IMR-90 (cell line): Measurements from ENCODE around the gene DLEU7. TPM values are rescaled to one million over a fixed set of nuclear protein-coding genes. Genes with fewer than 3 reads are reported as not detected.

Experiments
- ATAC-seq: fragments of 200-7000 bp; cut with Tn5 transposase; 2 replicates; pipeline ENCODE4 v1.9.1; 2020; ENCODE audit warnings: low read depth, mild to moderate bottlenecking, moderate library complexity
- BruUV-seq: library from RNA; stranded (reverse); fragments of 400-500 nt; replicated peaks from 2 replicates; lab custom pipeline; 2021; lab: Mats Ljungman, UMichigan
- CTCF ChIA-PET: fragments of 300-600 bp; formaldehyde crosslinking; extraction: SDS; loops from one replicate; lab custom pipeline; 2021; ENCODE audit warnings: antibody characterized with exemption; lab: Yijun Ruan, JAX
- POLR2A ChIA-PET: fragments of 300-600 bp; sonication (Branson Sonifier 250); formaldehyde crosslinking; loops from one replicate; lab custom pipeline; 2022; ENCODE audit warnings: antibody characterized with exemption; ENCODE audit not compliant: unreplicated experiment; lab: Charles Lee
- DNase-seq: peaks from one replicate; pipeline ENCODE4 v3.0.0; 2013
- H2AFZ ChIP-seq: replicated peaks from 2 replicates; pipeline ENCODE3; 2013; ENCODE audit warnings: low read length, mild to moderate bottlenecking; ENCODE audit not compliant: poor library complexity
- H2AK5ac ChIP-seq: 2 replicates; pipeline ENCODE4 v1.6.1; 2013; ENCODE audit warnings: low read depth, low read length, inconsistent platforms
- H2AK9ac ChIP-seq: replicated peaks from 2 replicates; pipeline ENCODE3; 2013; ENCODE audit warnings: mild to moderate bottlenecking, low read depth, low read length, moderate library complexity; ENCODE audit not compliant: poor library complexity
- H2BK120ac ChIP-seq: 2 replicates; pipeline ENCODE4 v1.6.1; 2013; ENCODE audit warnings: low read depth, low read length, inconsistent platforms
- H2BK15ac ChIP-seq: 3 replicates; pipeline ENCODE4 v1.6.1; 2013; ENCODE audit warnings: low read depth, low read length, inconsistent platforms
- H2BK20ac ChIP-seq: 2 replicates; pipeline ENCODE4 v1.6.1; 2013; ENCODE audit warnings: low read depth, mild to moderate bottlenecking, inconsistent platforms, low read length, moderate library complexity
- H2BK5ac ChIP-seq: 2 replicates; pipeline ENCODE4 v1.6.1; 2013; ENCODE audit warnings: mild to moderate bottlenecking, low read depth, low read length, inconsistent platforms; ENCODE audit not compliant: poor library complexity, severe bottlenecking
- H3K14ac ChIP-seq: replicated peaks from 2 replicates; pipeline ENCODE4 v1.6.1; 2013; ENCODE audit warnings: low read depth, low read length, inconsistent platforms
- H3K18ac ChIP-seq: 2 replicates; pipeline ENCODE4 v1.6.1; 2013; ENCODE audit warnings: low read depth, low read length, control low read depth
- H3K23ac ChIP-seq: 2 replicates; pipeline ENCODE4 v1.6.1; 2013; ENCODE audit warnings: low read depth, low read length, inconsistent platforms
- H3K27ac ChIP-seq: 2 replicates; pipeline ENCODE4 v1.5.1; 2013; ENCODE audit warnings: mild to moderate bottlenecking, control low read depth, low read length; ENCODE audit not compliant: insufficient read depth
- H3K27me3 ChIP-seq: 2 replicates; pipeline ENCODE4 v1.6.1; 2013; ENCODE audit warnings: low read length; ENCODE audit not compliant: control insufficient read depth, insufficient read depth
- H3K36me3 ChIP-seq: 2 replicates; pipeline ENCODE4 v1.6.1; 2013; ENCODE audit warnings: low read length, mixed read lengths; ENCODE audit not compliant: control insufficient read depth, insufficient read depth
- H3K4ac ChIP-seq: 2 replicates; pipeline ENCODE4 v1.6.1; 2013; ENCODE audit warnings: low read depth, low read length, inconsistent platforms
- H3K4me1 ChIP-seq: 2 replicates; pipeline ENCODE4 v1.6.1; 2013; ENCODE audit warnings: low read length, mixed read lengths; ENCODE audit not compliant: control insufficient read depth, insufficient read depth
- H3K4me2 ChIP-seq: 2 replicates; pipeline ENCODE4 v1.6.1; 2013; ENCODE audit warnings: low read depth, mild to moderate bottlenecking, control low read depth, low read length, moderate library complexity
- H3K4me3 ChIP-seq: 2 replicates; pipeline ENCODE4 v1.5.1; 2013; ENCODE audit warnings: low read depth, mild to moderate bottlenecking, control low read depth, low read length, moderate library complexity; ENCODE audit not compliant: insufficient read depth
- H3K56ac ChIP-seq: 2 replicates; pipeline ENCODE4 v1.6.1; 2013; ENCODE audit warnings: low read length, inconsistent platforms; ENCODE audit not compliant: insufficient read depth; ENCODE audit errors: extremely low read depth
- H3K79me1 ChIP-seq, 2 experiments: 2 replicates each; pipeline ENCODE4 v1.6.1; 2013; ENCODE audit warnings: low read length in 2 of 2, inconsistent platforms in 1 of 2, low read depth in 1 of 2
- H3K9ac ChIP-seq: 2 replicates; pipeline ENCODE4 v1.6.1; 2013; ENCODE audit warnings: low read depth, low read length, control low read depth
- H3K9me1 ChIP-seq: 2 replicates; pipeline ENCODE4 v1.6.1; 2013; ENCODE audit warnings: low read length, inconsistent platforms; ENCODE audit not compliant: insufficient read depth
- H3K9me3 ChIP-seq: 2 replicates; pipeline ENCODE4 v1.6.1; 2013; ENCODE audit warnings: low read length; ENCODE audit not compliant: control insufficient read depth, insufficient read depth
- H4K20me1 ChIP-seq: 2 replicates; pipeline ENCODE4 v1.6.1; 2013; ENCODE audit warnings: low read length, inconsistent platforms; ENCODE audit not compliant: insufficient read depth
- H4K5ac ChIP-seq: 2 replicates; pipeline ENCODE4 v1.6.1; 2013; ENCODE audit warnings: mild to moderate bottlenecking, low read depth, low read length, control low read depth
- H4K8ac ChIP-seq, 2 experiments: 2 replicates each; pipeline ENCODE4 v1.6.1; 2013; ENCODE audit warnings: low read depth in 2 of 2, low read length in 2 of 2, control low read depth in 1 of 2, inconsistent platforms in 1 of 2
- H4K91ac ChIP-seq: 2 replicates; pipeline ENCODE4 v1.6.1; 2013; ENCODE audit warnings: low read depth, low read length, inconsistent platforms; ENCODE audit not compliant: insufficient read depth
- BHLHE40 ChIP-seq: fragments of 150-350 bp; IDR thresholded peaks from 2 replicates; pipeline ENCODE4 v1.6.1; 2016; ENCODE audit warnings: mild to moderate bottlenecking, low read depth, low read length
- CEBPB ChIP-seq: IDR thresholded peaks from 2 replicates; pipeline ENCODE4 v1.6.1; 2012; ENCODE audit warnings: low read depth, low read length, improper control_type of control experiment
- CHD1 ChIP-seq: IDR thresholded peaks from 2 replicates; pipeline ENCODE4 v1.6.1; 2012; ENCODE audit warnings: low read depth, low read length, improper control_type of control experiment
- CTCF ChIP-seq: conservative IDR thresholded peaks from 2 replicates; pipeline ENCODE4 v1.5.1; 2012; ENCODE audit warnings: mild to moderate bottlenecking, low read depth, low read length, improper control_type of control experiment
- ELK1 ChIP-seq: fragments of 150-350 bp; IDR thresholded peaks from 2 replicates; pipeline ENCODE4 v1.6.1; 2016; ENCODE audit warnings: low read depth, mild to moderate bottlenecking, low read length, moderate library complexity, borderline replicate concordance
- FOS ChIP-seq: fragments of 150-350 bp; IDR thresholded peaks from 2 replicates; pipeline ENCODE4 v1.6.1; 2016; ENCODE audit warnings: low read depth, low read length
- MAFK ChIP-seq: IDR thresholded peaks from 2 replicates; pipeline ENCODE4 v1.6.1; 2012; ENCODE audit warnings: low read depth, low read length, improper control_type of control experiment
- MAZ ChIP-seq: IDR thresholded peaks from 2 replicates; pipeline ENCODE4 v1.6.1; 2012; ENCODE audit warnings: low read depth, mild to moderate bottlenecking, low read length, improper control_type of control experiment, moderate library complexity, borderline replicate concordance
- MXI1 ChIP-seq: IDR thresholded peaks from 2 replicates; pipeline ENCODE4 v1.6.1; 2012; ENCODE audit warnings: low read depth, mild to moderate bottlenecking, low read length, moderate library complexity, borderline replicate concordance
- NFE2L2 ChIP-seq: fragments of 150-350 bp; IDR thresholded peaks from 2 replicates; pipeline ENCODE4 v1.6.1; 2016; ENCODE audit warnings: low read depth, mild to moderate bottlenecking, low read length
- POLR2A ChIP-seq: IDR thresholded peaks from 2 replicates; pipeline ENCODE4 v1.6.1; 2012; ENCODE audit warnings: mild to moderate bottlenecking, low read depth, low read length
- RAD21 ChIP-seq: IDR thresholded peaks from 2 replicates; pipeline ENCODE4 v1.6.1; 2012; ENCODE audit warnings: low read length, improper control_type of control experiment
- RCOR1 ChIP-seq: IDR thresholded peaks from 2 replicates; pipeline ENCODE4 v1.6.1; 2012; ENCODE audit warnings: mild to moderate bottlenecking, low read length, improper control_type of control experiment; ENCODE audit not compliant: insufficient replicate concordance
- RFX5 ChIP-seq: IDR thresholded peaks from 2 replicates; pipeline ENCODE4 v1.8.0; 2012; ENCODE audit warnings: low read depth, mild to moderate bottlenecking, low read length, moderate library complexity
- SMC3 ChIP-seq: fragments of 150-350 bp; IDR thresholded peaks from 2 replicates; pipeline ENCODE4 v1.6.1; 2016; ENCODE audit warnings: low read depth, mild to moderate bottlenecking, antibody characterized with exemption, low read length, moderate library complexity
- WGBS, 2 experiments: methylation state at CpG; one replicate each; pipeline versions ENCODE4 v1.1.5 to v1.1.7; 2013; ENCODE audit warnings: missing lambda C conversion rate in 2 of 2; ENCODE audit not compliant: insufficient read length in 1 of 2; ENCODE audit errors: extremely low coverage in 2 of 2; 5-methylcytosine and 5-hydroxymethylcytosine counted together
- dilution Hi-C: fragments of 300-500 bp; cut with HindIII; formaldehyde crosslinking; loops from one replicate; pipeline ENCODE4 v1.14.3; 2018; ENCODE audit warnings: low sequenced_read_pairs; ENCODE audit not compliant: unreplicated experiment
- in situ Hi-C: fragments of 300-500 bp; cut with MboI; formaldehyde crosslinking; loops from 3 replicates; pipeline ENCODE4 v1.14.3; 2019; ENCODE audit warnings: low sequenced_read_pairs, inconsistent platforms, mixed read lengths
- intact Hi-C: fragments of 100-400 bp; cut with micrococcal nuclease; formaldehyde crosslinking; loops from 2 replicates; pipeline ENCODE4 v1.10.0; 2022
- polyA plus RNA-seq, 3 experiments: library from polyadenylated mRNA; depleted of rRNA; stranded (reverse); fragments of >200 nt; gene quantifications; 2 replicates each; pipeline ENCODE4 v1.2.3, GENCODE V29; 2012; ENCODE audit warnings: low replicate concordance in 1 of 3
- total RNA-seq: library from RNA; depleted of rRNA; stranded (reverse); fragments of >200 nt; gene quantifications from 2 replicates; pipeline ENCODE4 v1.2.3, GENCODE V29; 2012
- TF ChIP-seq, protein P1 (sequence below): fragments of 150-350 bp; IDR thresholded peaks from 2 replicates; pipeline ENCODE4 v1.6.1; 2017; ENCODE audit warnings: mild to moderate bottlenecking, antibody characterized with exemption, low read length, low read depth

DLEU7 gene
- total and polyA plus RNA-seq, 2 of the 4 experiments (the other 2 are of a cell fraction) = not detected

DNA sequence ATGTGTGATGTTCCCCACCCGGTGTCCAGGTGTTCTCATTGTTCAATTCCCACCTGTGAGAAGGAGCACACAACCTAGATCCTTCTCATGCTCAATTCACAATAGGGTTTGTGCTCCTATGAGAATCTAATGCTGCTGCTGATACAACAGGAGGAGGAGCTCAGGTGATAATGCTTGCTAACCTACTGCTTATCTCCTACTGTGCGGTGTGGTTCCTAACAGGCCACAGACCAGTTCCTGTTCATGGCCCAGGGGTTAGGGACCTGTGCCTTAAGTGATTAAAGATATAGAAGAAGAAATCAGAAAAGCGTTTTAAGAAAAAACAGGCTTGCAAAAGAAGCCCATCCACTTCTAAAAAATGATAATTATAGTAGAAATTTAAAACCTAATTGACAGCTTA lies 17.5 kb downstream of the DLEU7 start:
- no peak for TF ChIP-seq POLR2A
- TF ChIP-seq ELK1 = no peak
- no peak for TF ChIP-seq NFE2L2
- TF ChIP-seq, protein P1, sequence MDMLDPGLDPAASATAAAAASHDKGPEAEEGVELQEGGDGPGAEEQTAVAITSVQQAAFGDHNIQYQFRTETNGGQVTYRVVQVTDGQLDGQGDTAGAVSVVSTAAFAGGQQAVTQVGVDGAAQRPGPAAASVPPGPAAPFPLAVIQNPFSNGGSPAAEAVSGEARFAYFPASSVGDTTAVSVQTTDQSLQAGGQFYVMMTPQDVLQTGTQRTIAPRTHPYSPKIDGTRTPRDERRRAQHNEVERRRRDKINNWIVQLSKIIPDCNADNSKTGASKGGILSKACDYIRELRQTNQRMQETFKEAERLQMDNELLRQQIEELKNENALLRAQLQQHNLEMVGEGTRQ = no peak
- no peak for TF ChIP-seq CHD1
- TF ChIP-seq CEBPB = no peak
- TF ChIP-seq MAFK = no peak
- TF ChIP-seq RCOR1 = no peak
- TF ChIP-seq BHLHE40 = no peak
- TF ChIP-seq MXI1 = no peak
- no peak for TF ChIP-seq MAZ
- TF ChIP-seq RFX5 = no peak
- no peak for TF ChIP-seq CTCF
- no peak for TF ChIP-seq RAD21
- no peak for TF ChIP-seq FOS
- TF ChIP-seq SMC3 = no peak
- POLR2A ChIA-PET = no interaction called here

More for the DNA sequence above, 17.5 kb downstream of the DLEU7 start:
- in situ Hi-C loops (no loop called here), intact Hi-C loops (no loop called here), dilution Hi-C loops (no loop called here)
- H3K36me3 ChIP-seq = no peaks in the 10 kb centered on the region
- no peak overlapping the region for H3K4me2 ChIP-seq
- no peak overlapping the region for H3K56ac ChIP-seq
- no peak overlapping the region for H4K8ac ChIP-seq
- H3K4me1 ChIP-seq = no peaks in the 10 kb centered on the region
- H3K9ac ChIP-seq = no peak overlapping the region
- H3K27ac ChIP-seq = no peak overlapping the region
- H4K91ac ChIP-seq = no peak overlapping the region
- BruUV-seq = no TSS peak
- no peak overlapping the region for H3K4me3 ChIP-seq
- H3K18ac ChIP-seq = no peak overlapping the region
- no peak overlapping the region for H3K4ac ChIP-seq
- no peak overlapping the region for H3K14ac ChIP-seq
- H2BK5ac ChIP-seq = no peak overlapping the region
- H2AFZ ChIP-seq = no peak overlapping the region
- H3K9me1 ChIP-seq = no peaks in the 10 kb centered on the region
- peaks cover 9% of the 10 kb centered on the region for H3K27me3 ChIP-seq
- H2AK9ac ChIP-seq = no peak overlapping the region
- H2BK120ac ChIP-seq = no peak overlapping the region
- WGBS, 2 experiments = no CpG with 5 or more reads among the region's 3 CpGs
- H2BK15ac ChIP-seq = no peak overlapping the region
- no peak overlapping the region for H4K5ac ChIP-seq
- no peak overlapping the region for H2AK5ac ChIP-seq
- no peaks in the 10 kb centered on the region for H3K9me3 ChIP-seq
- H2BK20ac ChIP-seq = no peak overlapping the region
- H3K79me1 ChIP-seq = no peaks in the 10 kb centered on the region
- H3K23ac ChIP-seq = no peak overlapping the region
- H4K20me1 ChIP-seq = no peaks in the 10 kb centered on the region
- DNase-seq (no peak), ATAC-seq (no peak)
- CTCF ChIA-PET = no interaction called here
